A549 (cell line): ENCODE data around the gene CADM2. TPM values are rescaled to one million over a fixed set of nuclear protein-coding genes. Genes with fewer than 3 reads are reported as not detected.

Experiments used
- ATAC-seq, 2 experiments: fragments of 200-7000 bp in 1 of 2; fragments of >200 bp in 1 of 2; cut with Nextera tagmentation in 1 of 2; cut with Tn5 transposase in 1 of 2; 3 replicates each; pipeline versions ENCODE4 v1.8.0 to v1.9.1; 2018 to 2020; ENCODE audit warnings: mild to moderate bottlenecking in 1 of 2, moderate library complexity in 1 of 2
- CTCF ChIA-PET: fragments of 300-600 bp; sonication (Branson Sonifier 250); formaldehyde crosslinking; extraction: SDS; loops from one replicate; lab custom pipeline; 2021; ENCODE audit warnings: antibody characterized with exemption, inconsistent platforms; lab: Yijun Ruan, JAX
- POLR2A ChIA-PET: fragments of 350-600 bp; formaldehyde crosslinking; extraction: SDS; loops from one replicate; lab custom pipeline; 2021; ENCODE audit warnings: antibody characterized with exemption, inconsistent platforms; lab: Yijun Ruan, JAX
- DNase-seq, 2 experiments: peaks; one replicate each; pipeline versions ENCODE4 v3.0.0 to v3.0.0-alpha.2; 2011 to 2016; ENCODE audit warnings: low read depth in 1 of 2, low spot score in 1 of 2
- FAIRE-seq: peaks from 2 replicates; lab custom pipeline; 2011; peaks lifted over from hg19 to GRCh38; lab: Jason Lieb, UNC
- H3K27ac ChIP-seq, 2 experiments: fragments of >200 bp; sonication (Bioruptor Twin); formaldehyde crosslinking; 3 replicates each; pipeline ENCODE4 v1.5.1; 2016 to 2017
- H3K4me1 ChIP-seq: fragments of >200 bp; sonication (Bioruptor Twin); formaldehyde crosslinking; 3 replicates; pipeline ENCODE4 v1.6.1; 2016
- H3K4me2 ChIP-seq: fragments of >200 bp; sonication (Bioruptor Twin); formaldehyde crosslinking; 3 replicates; pipeline ENCODE4 v1.6.1; 2016
- H3K4me3 ChIP-seq: fragments of >200 bp; sonication (Bioruptor Twin); formaldehyde crosslinking; 3 replicates; pipeline ENCODE4 v1.5.1; 2016
- H3K9me3 ChIP-seq: fragments of >200 bp; sonication (Bioruptor Twin); formaldehyde crosslinking; 3 replicates; pipeline ENCODE4 v1.6.1; 2016
- BCL3 ChIP-seq: fragments of >200 bp; sonication (Bioruptor Twin); formaldehyde crosslinking; IDR thresholded peaks from 3 replicates; pipeline ENCODE4 v1.6.1; 2016
- CBX2 ChIP-seq: fragments of 200-600 bp; sonication (generic); IDR thresholded peaks from 2 replicates; pipeline ENCODE4 v1.6.1; 2016; ENCODE audit warnings: low read depth, mild to moderate bottlenecking, borderline replicate concordance
- CBX8 ChIP-seq: fragments of 200-600 bp; sonication (generic); IDR thresholded peaks from 2 replicates; pipeline ENCODE4 v1.6.1; 2016
- CEBPB ChIP-seq, 2 experiments: fragments of >200 bp in 1 of 2; sonication (Bioruptor Twin) in 1 of 2; formaldehyde crosslinking in 1 of 2; IDR thresholded peaks; 2 replicates each; pipeline ENCODE4 v1.6.1; 2012 to 2016
- CHD4 ChIP-seq: fragments of 200-600 bp; sonication (generic); IDR thresholded peaks from 2 replicates; pipeline ENCODE4 v1.6.1; 2016; ENCODE audit warnings: antibody characterized with exemption, mild to moderate bottlenecking, borderline replicate concordance
- CTCF ChIP-seq: fragments of >200 bp; sonication (Bioruptor Twin); formaldehyde crosslinking; IDR thresholded peaks from 3 replicates; pipeline ENCODE4 v1.5.1; 2016
- EHMT2 ChIP-seq: fragments of 200-600 bp; sonication (generic); IDR thresholded peaks from 2 replicates; pipeline ENCODE4 v1.6.1; 2016; ENCODE audit warnings: antibody characterized with exemption, low read depth, mild to moderate bottlenecking, moderate library complexity
- ELK1 ChIP-seq: fragments of 150-350 bp; IDR thresholded peaks from 2 replicates; pipeline ENCODE4 v1.6.1; 2014; ENCODE audit warnings: low read depth, mild to moderate bottlenecking, low read length
- ESRRA ChIP-seq: fragments of 150-350 bp; IDR thresholded peaks from 2 replicates; pipeline ENCODE4 v1.6.1; 2014; ENCODE audit warnings: mild to moderate bottlenecking, low read length, borderline replicate concordance
- FOXS1 ChIP-seq: fragments of 250-450 bp; sonication (Bioruptor Pico); IDR thresholded peaks from 2 replicates; pipeline ENCODE4 v1.5.0; 2020; ENCODE audit warnings: mild to moderate bottlenecking, moderate library complexity
- GATA3 ChIP-seq: IDR thresholded peaks from 2 replicates; pipeline ENCODE4 v1.6.1; 2012; ENCODE audit warnings: borderline replicate concordance
- HDAC2 ChIP-seq: fragments of 200-600 bp; sonication (generic); IDR thresholded peaks from 2 replicates; pipeline ENCODE4 v1.6.1; 2016
- HEYL ChIP-seq: fragments of 250-450 bp; sonication (Bioruptor Pico); IDR thresholded peaks from 2 replicates; pipeline ENCODE4 v1.8.0; 2021; ENCODE audit warnings: mild to moderate bottlenecking, moderate library complexity
- HMGXB4 ChIP-seq: fragments of 250-450 bp; sonication (Bioruptor Pico); IDR thresholded peaks from 2 replicates; pipeline ENCODE4 v1.5.0; 2021; ENCODE audit warnings: mild to moderate bottlenecking, moderate library complexity, borderline replicate concordance
- HOXA7 ChIP-seq: fragments of 250-450 bp; sonication (Bioruptor Pico); IDR thresholded peaks from 2 replicates; pipeline ENCODE4 v1.5.0; 2020; ENCODE audit warnings: mild to moderate bottlenecking, moderate library complexity
- HOXB5 ChIP-seq: fragments of 250-450 bp; sonication (Bioruptor Pico); IDR thresholded peaks from 2 replicates; pipeline ENCODE4 v1.5.0; 2020; ENCODE audit warnings: mild to moderate bottlenecking, moderate library complexity
- MAFK ChIP-seq: fragments of 450-650 bp; IDR thresholded peaks from 2 replicates; pipeline ENCODE4 v1.6.1; 2014; ENCODE audit not compliant: partially characterized antibody
- MAX ChIP-seq: IDR thresholded peaks from 2 replicates; pipeline ENCODE4 v1.6.1; 2012
- MAZ ChIP-seq: fragments of 150-350 bp; IDR thresholded peaks from 2 replicates; pipeline ENCODE4 v1.6.1; 2014; ENCODE audit warnings: antibody characterized with exemption, low read depth, low read length, borderline replicate concordance
- NFE2L2 ChIP-seq: fragments of 150-350 bp; conservative IDR thresholded peaks from 2 replicates; pipeline ENCODE4 v1.6.1; 2014; ENCODE audit warnings: low read length
- PBX3 ChIP-seq: IDR thresholded peaks from 2 replicates; pipeline ENCODE4 v1.6.1; 2012
- PHF8 ChIP-seq: fragments of 200-600 bp; sonication (generic); IDR thresholded peaks from 2 replicates; pipeline ENCODE4 v1.6.1; 2016; ENCODE audit warnings: low read depth, mild to moderate bottlenecking, antibody characterized with exemption, moderate library complexity, borderline replicate concordance
- POLR2A ChIP-seq: IDR thresholded peaks from 2 replicates; pipeline ENCODE4 v1.6.1; 2012; ENCODE audit warnings: mild to moderate bottlenecking, low read length
- POLR2AphosphoS2 ChIP-seq: conservative IDR thresholded peaks from 2 replicates; pipeline ENCODE4 v1.6.1; 2012; ENCODE audit warnings: low read length, improper control_type of control experiment, inconsistent platforms
- RAD21 ChIP-seq, 2 experiments: fragments of >200 bp in 1 of 2; sonication (Bioruptor Twin) in 1 of 2; formaldehyde crosslinking in 1 of 2; IDR thresholded peaks in 1 of 2; conservative IDR thresholded peaks in 1 of 2; 2 replicates in 1 of 2; 3 replicates in 1 of 2; pipeline ENCODE4 v1.6.1; 2012 to 2018; ENCODE audit warnings: inconsistent platforms in 1 of 2
- RARB ChIP-seq: fragments of 250-450 bp; sonication (Bioruptor Pico); IDR thresholded peaks from 2 replicates; pipeline ENCODE4 v1.8.0; 2021; ENCODE audit warnings: mild to moderate bottlenecking, moderate library complexity
- RCOR1 ChIP-seq: fragments of 150-350 bp; IDR thresholded peaks from 2 replicates; pipeline ENCODE4 v1.6.1; 2014; ENCODE audit warnings: antibody characterized with exemption, low read length, low read depth
- ZC3H11A ChIP-seq: fragments of 450-650 bp; IDR thresholded peaks from 2 replicates; pipeline ENCODE4 v1.6.1; 2014; ENCODE audit warnings: antibody characterized with exemption, mild to moderate bottlenecking
- ZFP36 ChIP-seq: fragments of 450-650 bp; IDR thresholded peaks from 2 replicates; pipeline ENCODE4 v1.6.1; 2014; ENCODE audit warnings: borderline replicate concordance; ENCODE audit not compliant: partially characterized antibody
- ZSCAN20 ChIP-seq: fragments of 250-450 bp; sonication (Bioruptor Pico); IDR thresholded peaks from 2 replicates; pipeline ENCODE4 v1.8.0; 2022; ENCODE audit warnings: mild to moderate bottlenecking, moderate library complexity
- WGBS: methylation state at CpG from one replicate; pipeline ENCODE4 v1.1.6; 2017; ENCODE audit errors: missing lambda C conversion rate; 5-methylcytosine and 5-hydroxymethylcytosine counted together
- polyA plus RNA-seq, 4 experiments: library from polyadenylated mRNA; depleted of rRNA in 3 of 4; stranded (reverse); fragments of >200 nt; fragmentation: RNase III in 1 of 4; extraction: RNeasy Plus Mini Kit Qiagen cat#74134 plus additional on column Dnase treatment in 1 of 4; gene quantifications; 2 replicates in 3 of 4; 3 replicates in 1 of 4; pipeline ENCODE4 v1.2.3, GENCODE V29; 2011 to 2017

The CADM2 gene
- polyA plus RNA-seq, 2 of the 4 experiments (the other 2 are of a cell fraction), result 0.05 to 0.71 TPM

GRCh38 chr3:85313380-85313779 lies 354.6 kb downstream of the CADM2 start:
- ChIA-PET CTCF (no interaction called here), POLR2A (no interaction called here)
- Histone ChIP-seq H3K27ac (no peak overlapping the region), H3K4me1 (no peaks in the 10 kb centered on the region), H3K9me3 (no peaks in the 10 kb centered on the region), H3K4me2 (no peak overlapping the region), H3K4me3 (no peak overlapping the region)
- TF ChIP-seq CBX2, result no peak
- TF ChIP-seq PBX3, result no peak
- TF ChIP-seq GATA3, result no peak
- TF ChIP-seq ELK1, result no peak
- TF ChIP-seq CBX8, result no peak
- TF ChIP-seq EHMT2, result no peak
- no peak for TF ChIP-seq HOXA7 (CRISPR knock-in tag)
- no peak for TF ChIP-seq HDAC2
- no peak for TF ChIP-seq MAX
- FAIRE-seq (no peak), DNase-seq (no peak), ATAC-seq (no peak)
- WGBS, result 11% methylated on average over 1 of the region's 1 CpG

GRCh38 chr3:85316252-85316651 lies 357.5 kb downstream of the CADM2 start:
- no peak overlapping the region for H3K4me3 ChIP-seq
- DNase-seq (no peak), ATAC-seq (no peak), FAIRE-seq (no peak)
- H3K27ac ChIP-seq, result no peak overlapping the region
- ChIA-PET CTCF (no interaction called here), POLR2A (no interaction called here)
- H3K9me3 ChIP-seq, result no peaks in the 10 kb centered on the region
- no peak for TF ChIP-seq ZFP36
- TF ChIP-seq RAD21 (conservative IDR thresholded peaks at IDR 0.05 in 1 of 2, IDR thresholded peaks at IDR 0.05 in 1 of 2), result no peak
- no peak for TF ChIP-seq NFE2L2
- TF ChIP-seq ZSCAN20 (CRISPR knock-in tag), result no peak
- TF ChIP-seq POLR2A, result no peak
- no peak for TF ChIP-seq HEYL
- no peak for TF ChIP-seq RCOR1
- no peak for TF ChIP-seq CTCF
- TF ChIP-seq CBX8, result no peak
- no peak for TF ChIP-seq CHD4
- H3K4me1 ChIP-seq, result no peaks in the 10 kb centered on the region
- H3K4me2 ChIP-seq, result no peak overlapping the region
- 74% methylated on average over 1 of the region's 1 CpG for WGBS

GRCh38 chr3:85321892-85322291 lies 363.1 kb downstream of the CADM2 start:
- POLR2A ChIA-PET, result no interaction called here
- H3K4me3 ChIP-seq, result no peak overlapping the region
- DNase-seq (no peak), ATAC-seq (no peak), FAIRE-seq (no peak)
- H3K9me3 ChIP-seq, result no peaks in the 10 kb centered on the region
- 18% methylated on average over 3 of the region's 3 CpGs for WGBS
- CTCF ChIA-PET, result no interaction called here
- no peak overlapping the region for H3K27ac ChIP-seq
- H3K4me2 ChIP-seq, result no peak overlapping the region
- H3K4me1 ChIP-seq, result no peaks in the 10 kb centered on the region
- TF ChIP-seq RAD21 (conservative IDR thresholded peaks at IDR 0.05 in 1 of 2, IDR thresholded peaks at IDR 0.05 in 1 of 2), result no peak
- TF ChIP-seq RCOR1, result no peak
- TF ChIP-seq HOXB5, result no peak
- TF ChIP-seq RARB (CRISPR knock-in tag), result no peak
- no peak for TF ChIP-seq CEBPB (IDR thresholded peaks at IDR 0.05)
- TF ChIP-seq FOXS1 (CRISPR knock-in tag), result no peak
- TF ChIP-seq POLR2AphosphoS2, result no peak
- no peak for TF ChIP-seq PHF8
- TF ChIP-seq MAFK, result no peak
- no peak for TF ChIP-seq HDAC2
- no peak for TF ChIP-seq MAZ
- no peak for TF ChIP-seq HMGXB4 (CRISPR knock-in tag)
- TF ChIP-seq BCL3, result no peak
- TF ChIP-seq ZC3H11A, result no peak
- TF ChIP-seq ESRRA, result no peak
